Ishikawa (cell line): ENCODE results near the gene SHC2.

Source experiments
- EGR1 ChIP-seq: IDR thresholded peaks from 2 replicates; pipeline ENCODE4 v1.6.1; 2012
- EP300 ChIP-seq: IDR thresholded peaks from 2 replicates; pipeline ENCODE4 v1.6.1; 2012; ENCODE audit warnings: borderline replicate concordance
- FOXM1 ChIP-seq: IDR thresholded peaks from 2 replicates; pipeline ENCODE4 v1.6.1; 2012; ENCODE audit warnings: low read depth, borderline replicate concordance
- NFIC ChIP-seq: IDR thresholded peaks from 2 replicates; pipeline ENCODE4 v1.6.1; 2012
- RAD21 ChIP-seq: IDR thresholded peaks from 2 replicates; pipeline ENCODE4 v1.6.1; 2012; ENCODE audit warnings: low read depth
- REST ChIP-seq: IDR thresholded peaks from 2 replicates; pipeline ENCODE4 v1.6.1; 2012; ENCODE audit warnings: low read depth, mild to moderate bottlenecking
- TCF12 ChIP-seq: IDR thresholded peaks from 2 replicates; pipeline ENCODE4 v1.6.1; 2012; ENCODE audit warnings: low read depth
- TEAD4 ChIP-seq: IDR thresholded peaks from 2 replicates; pipeline ENCODE4 v1.6.1; 2012
- YY1 ChIP-seq: IDR thresholded peaks from 2 replicates; pipeline ENCODE4 v1.6.1; 2012; ENCODE audit warnings: low read depth

DNA sequence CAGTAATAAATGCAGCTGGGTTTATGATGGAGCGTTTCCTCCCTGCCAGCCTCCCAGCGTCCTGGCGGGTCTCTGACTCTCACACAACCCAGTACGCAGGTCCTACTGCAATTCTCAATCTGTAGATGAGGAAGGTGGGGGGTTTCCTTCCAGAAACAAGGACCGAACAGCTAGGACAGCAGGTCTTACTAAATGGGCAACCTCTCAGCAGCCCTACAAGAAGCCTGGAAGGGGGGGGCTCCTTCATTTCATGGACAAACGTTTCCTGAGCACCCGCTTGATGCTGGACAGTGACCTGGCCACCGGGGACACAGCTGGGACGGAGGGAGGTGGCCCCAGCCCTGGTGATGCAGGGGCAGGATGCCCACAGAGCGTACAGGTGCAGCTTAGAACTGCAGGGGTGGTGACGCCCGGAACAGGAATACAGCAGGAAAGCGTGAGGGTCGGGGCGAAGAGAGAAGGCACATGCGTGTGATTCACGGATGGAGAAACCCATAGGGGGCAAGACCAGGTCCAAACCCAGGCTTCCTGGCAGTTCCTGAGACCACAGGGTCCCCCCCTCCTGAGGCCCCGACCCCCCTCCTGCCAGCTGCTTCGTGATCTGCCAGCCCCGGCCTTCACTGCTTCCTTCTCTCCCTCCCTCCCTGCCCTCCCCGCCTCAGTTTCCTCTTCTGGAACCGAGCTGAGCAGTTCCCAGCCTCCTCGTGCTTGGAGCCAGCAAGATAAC is 51.2 kb downstream of the SHC2 start:
- TF ChIP-seq FOXM1 (no peak), EP300 (no peak), EGR1 (no peak), NFIC (no peak), REST (peak; percentile 56; the same call in 1 of the 2 replicates), TEAD4 (no peak), YY1 (no peak), RAD21 (no peak), TCF12 (no peak)
